Esophagus muscularis mucosa (tissue), 4 donors: Measurements from ENCODE around the gene DCPS. TPM values are rescaled to one million over a fixed set of nuclear protein-coding genes. Genes with fewer than 3 reads are reported as not detected.
"Not testable (repeated sequence)": the region's sequence is repeated elsewhere in the genome, so short reads cannot be mapped to it uniquely, and the experiment has no call there.

Experiments used
- DNase-seq: peaks from one replicate; pipeline ENCODE4 v3.0.0-alpha.2; 2017; ENCODE audit errors: extremely low spot score
- H3K27ac ChIP-seq, 4 donors: fragments of 200-600 bp; sonication (generic); replicated peaks in 1 of 4; 1 replicate in 3 of 4; 2 replicates in 1 of 4; pipeline ENCODE4 v1.5.1; 2016 to 2019; ENCODE audit warnings: mild to moderate bottlenecking in 1 of 4
- H3K27me3 ChIP-seq, 4 donors: fragments of 200-600 bp; sonication (generic); one replicate each; pipeline versions ENCODE4 v1.5.1 to v1.6.0; 2016 to 2019
- H3K36me3 ChIP-seq, 4 donors: fragments of 200-600 bp; sonication (generic); one replicate each; pipeline ENCODE4 v1.5.1; 2016 to 2019
- H3K4me1 ChIP-seq, 4 donors: fragments of 200-600 bp; sonication (generic); one replicate each; pipeline ENCODE4 v1.5.1; 2016 to 2019
- H3K4me3 ChIP-seq, 4 donors: fragments of 200-600 bp; sonication (generic); 1 replicate in 2 of 4; 2 replicates in 2 of 4; pipeline ENCODE4 v1.5.1; 2016 to 2019; ENCODE audit warnings: mild to moderate bottlenecking in 4 of 4, moderate library complexity in 1 of 4
- H3K9me3 ChIP-seq, 4 donors: fragments of 200-600 bp; sonication (generic); 1 replicate in 3 of 4; 2 replicates in 1 of 4; pipeline ENCODE4 v1.5.1; 2016 to 2019
- CTCF ChIP-seq, 3 experiments: fragments of 200-600 bp in 2 of 3; fragments of 450-650 bp in 1 of 3; sonication (generic) in 2 of 3; IDR thresholded peaks; one replicate each; pipeline ENCODE4 v1.5.1; 2017 to 2019; ENCODE audit warnings: antibody characterized with exemption in 3 of 3, mild to moderate bottlenecking in 2 of 3, moderate library complexity in 1 of 3
- EP300 ChIP-seq: sonication (generic); formaldehyde crosslinking; IDR thresholded peaks from one replicate; pipeline ENCODE4 v1.6.1; 2017; ENCODE audit warnings: antibody characterized with exemption
- POLR2A ChIP-seq: fragments of 450-650 bp; IDR thresholded peaks from one replicate; pipeline ENCODE4 v1.6.1; 2017; ENCODE audit warnings: antibody characterized with exemption, moderate library complexity, mild to moderate bottlenecking, low read depth
- POLR2AphosphoS5 ChIP-seq, 2 donors: sonication (generic); formaldehyde crosslinking; IDR thresholded peaks; one replicate each; pipeline ENCODE4 v1.6.1; 2017; ENCODE audit warnings: antibody characterized with exemption in 2 of 2
- WGBS: methylation state at CpG from one replicate; pipeline ENCODE4 v1.1.5; 2018; 5-methylcytosine and 5-hydroxymethylcytosine counted together
- intact Hi-C: fragments of 100-400 bp; cut with DNase I; formaldehyde crosslinking; loops from one replicate; pipeline ENCODE4 v1.15.1; 2023
- total RNA-seq, 4 donors: library from RNA; depleted of rRNA; stranded (reverse); fragments of >200 nt; gene quantifications; one replicate each; pipeline versions ENCODE4 v1.1.0 to v1.2.1, GENCODE V29; 2016

DCPS gene
- total RNA-seq, 4 donors from 2014 or later = 8.0 to 18.4 (median 14.3) TPM

DNA sequence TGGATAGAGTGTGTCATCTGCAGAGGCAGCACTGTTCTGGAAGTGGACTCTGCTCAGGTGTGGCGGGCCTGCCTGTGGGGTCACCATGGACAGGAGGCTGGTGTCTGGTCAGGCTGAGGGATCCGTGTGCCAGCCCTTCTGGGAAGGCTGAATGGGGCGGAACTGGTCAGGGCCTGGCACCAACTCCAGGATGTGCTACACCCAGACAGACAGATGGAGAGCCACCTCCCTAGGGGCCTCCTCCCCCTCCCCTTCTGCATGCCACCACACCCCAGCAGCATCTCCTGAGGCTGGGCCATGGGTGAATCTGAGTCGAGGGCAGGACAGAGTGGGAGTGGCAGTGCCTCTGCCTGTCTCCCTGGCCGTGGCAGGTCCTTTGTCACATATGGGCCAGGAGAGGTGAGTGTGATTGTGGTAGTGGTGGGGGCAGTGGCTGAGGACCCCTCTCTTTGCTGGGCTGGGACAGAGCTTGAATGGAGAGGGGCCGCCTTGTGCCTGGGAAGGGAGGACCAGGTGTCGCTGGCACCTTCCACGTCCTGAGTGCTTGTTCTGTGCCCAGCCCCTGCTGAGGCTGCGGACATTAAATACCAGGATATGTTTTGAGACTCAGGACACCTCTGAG lies 80.7 kb downstream of the DCPS start:
- Histone ChIP-seq H3K27me3 (no peaks in the 10 kb centered on the region), H3K27ac (no peak overlapping the region), H3K36me3 (peaks cover 0 to 4% (median 0%) of the 10 kb centered on the region in 4 donors), H3K4me1 (peaks cover 19 to 44% (median 34%) of the 10 kb centered on the region in 4 donors), H3K9me3 (no peaks in the 10 kb centered on the region), H3K4me3 (no peak overlapping the region)
- WGBS = 96% methylated on average over 9 of the region's 9 CpGs
- no peak for TF ChIP-seq EP300
- no peak for TF ChIP-seq CTCF (IDR thresholded peaks at IDR 0.05)
- TF ChIP-seq POLR2AphosphoS5 (IDR thresholded peaks at IDR 0.05) = no peak
- TF ChIP-seq POLR2A = no peak
- DNase-seq = no peak
- intact Hi-C loops = no loop called here

GRCh38 chr11:126385991-126386728 lies 82.3 kb downstream of the DCPS start:
- intact Hi-C loops = no loop called here
- Histone ChIP-seq H3K4me1 (peaks cover 18 to 41% (median 35%) of the 10 kb centered on the region in 4 donors), H3K27ac (no peak overlapping the region)

DNA sequence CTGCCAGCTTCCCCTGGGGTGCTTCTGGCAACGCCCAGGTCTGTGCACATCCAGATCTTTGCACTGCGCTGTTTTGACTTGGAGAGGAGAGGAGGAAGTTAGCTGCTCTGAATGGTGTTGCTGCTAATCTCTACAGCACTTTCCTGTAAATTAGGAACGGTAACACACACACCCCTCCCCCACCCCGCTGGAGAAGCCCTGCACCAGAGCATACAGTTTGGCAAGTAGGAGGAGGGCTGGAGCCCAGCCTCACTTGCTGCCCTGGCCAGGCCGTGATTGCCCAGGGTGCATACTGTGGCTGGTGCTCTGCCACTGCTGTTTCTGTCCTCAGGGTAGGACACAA lies 82.8 kb downstream of the DCPS start:
- intact Hi-C loops, H3K4me3 ChIP-seq, DNase-seq, H3K36me3 ChIP-seq, H3K27ac ChIP-seq, H3K27me3 ChIP-seq, H3K9me3 ChIP-seq: not testable (repeated sequence)
- WGBS = 50% methylated on average over 5 of the region's 5 CpGs
- H3K4me1 ChIP-seq = peaks cover 24 to 45% (median 40%) of the 10 kb centered on the region in 4 donors

More at GRCh38 chr11:126385991-126386728, 82.3 kb downstream of the DCPS start:
- Histone ChIP-seq H3K27me3 (no peaks in the 10 kb centered on the region), H3K36me3 (no peaks in the 10 kb centered on the region), H3K4me3 (no peak overlapping the region), H3K9me3 (no peaks in the 10 kb centered on the region)
- no peak for TF ChIP-seq POLR2AphosphoS5 (IDR thresholded peaks at IDR 0.05)
- no peak for TF ChIP-seq EP300
- no peak for TF ChIP-seq POLR2A
- WGBS = 83% methylated on average over 4 of the region's 8 CpGs
- DNase-seq = no peak

- peaks cover 34 to 57% (median 49%) of the 10 kb centered on the region in 4 donors for H3K4me1 ChIP-seq
- H3K27me3 ChIP-seq = no peaks in the 10 kb centered on the region
- no peaks in the 10 kb centered on the region for H3K9me3 ChIP-seq
- H3K4me3 ChIP-seq = no peak overlapping the region
- WGBS = 58% methylated on average over 5 of the region's 5 CpGs
- TF ChIP-seq POLR2A (no peak), POLR2AphosphoS5 (IDR thresholded peaks at IDR 0.05) (no peak), EP300 (no peak), CTCF (IDR thresholded peaks at IDR 0.05) (no peak)
- DNase-seq = no peak
- no peak overlapping the region for H3K27ac ChIP-seq
- no peaks in the 10 kb centered on the region for H3K36me3 ChIP-seq
- intact Hi-C loops = no loop called here
Measured at GRCh38 chr11:126387857-126388256, 84.0 kb downstream of the DCPS start.

- WGBS = 63% methylated on average over 5 of the region's 5 CpGs
- H3K27ac ChIP-seq = no peak overlapping the region
- H3K27me3 ChIP-seq = no peaks in the 10 kb centered on the region
- H3K4me3 ChIP-seq = no peak overlapping the region
- peaks cover 45 to 70% (median 64%) of the 10 kb centered on the region in 4 donors for H3K4me1 ChIP-seq
- intact Hi-C loops = no loop called here
- no peak for DNase-seq
- H3K36me3 ChIP-seq = no peaks in the 10 kb centered on the region
- no peaks in the 10 kb centered on the region for H3K9me3 ChIP-seq
- TF ChIP-seq CTCF (IDR thresholded peaks at IDR 0.05) (no peak), POLR2AphosphoS5 (IDR thresholded peaks at IDR 0.05) (no peak), POLR2A (no peak), EP300 (no peak)
Measured at GRCh38 chr11:126390272-126390867, 86.5 kb downstream of the DCPS start.
